ENCODE measurements around the gene DONSON.
"Not testable (repeated sequence)": the region's sequence is repeated elsewhere in the genome, so short reads cannot be mapped to it uniquely, and the experiment has no call there.

Gene DONSON

GRCh38 chr21:33588485-33589335 lies at the start of gene DONSON:
Gene DONSON (minus strand): TSS chr21:33588684. CDS start chr21:33588641, 43 bp downstream.
- in situ Hi-C loops (cut with MboI; ENCODE audit: low sequenced_read_pairs) = no loop called here

DNA sequence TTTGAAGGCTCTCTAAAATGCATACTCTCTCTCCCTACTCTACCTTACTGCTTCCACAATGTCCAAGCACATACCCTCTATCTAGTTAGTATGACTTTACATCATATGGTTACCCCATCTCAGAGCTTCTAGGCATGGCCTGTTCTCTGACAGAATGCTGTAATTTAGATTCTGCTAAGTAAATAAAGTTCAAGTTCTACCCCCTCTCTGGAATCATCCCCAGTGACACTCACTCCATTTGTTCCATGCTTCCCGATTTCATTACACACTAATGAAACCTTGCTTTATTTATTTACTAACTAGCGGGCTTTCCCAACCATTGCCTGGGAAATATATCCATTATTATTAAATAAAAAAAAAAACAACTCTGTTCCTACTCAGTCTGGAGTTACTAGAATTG lies 45.8 kb upstream of the DONSON start:
- in situ Hi-C loops (cut with MboI; ENCODE audit: low sequenced_read_pairs) = no loop called here

DNA sequence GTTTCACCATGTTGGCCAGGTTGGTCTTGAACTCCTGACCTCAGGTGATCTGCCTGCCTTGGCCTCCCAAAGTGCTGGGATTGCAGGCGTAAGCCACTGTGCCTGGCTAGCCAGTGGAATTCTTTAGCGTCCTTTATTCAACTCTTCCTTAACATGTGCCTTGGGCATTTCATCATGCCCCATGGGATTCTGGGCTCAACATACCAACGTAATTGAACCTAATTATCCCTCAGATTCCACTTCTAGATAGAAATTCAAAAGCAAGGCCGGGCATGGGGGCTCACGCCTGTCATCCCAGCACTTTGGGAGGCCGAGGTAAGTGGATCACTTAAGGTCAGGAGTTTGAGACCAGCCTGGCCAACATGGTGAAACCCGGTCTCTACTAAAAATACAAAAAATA lies 37.7 kb upstream of the DONSON start:
- in situ Hi-C loops (cut with MboI; ENCODE audit: low sequenced_read_pairs) = not testable (repeated sequence)

GRCh38 chr21:33622253-33622652 lies 33.8 kb upstream of the DONSON start:
- in situ Hi-C loops (cut with MboI; ENCODE audit: low sequenced_read_pairs) = no loop called here

DNA sequence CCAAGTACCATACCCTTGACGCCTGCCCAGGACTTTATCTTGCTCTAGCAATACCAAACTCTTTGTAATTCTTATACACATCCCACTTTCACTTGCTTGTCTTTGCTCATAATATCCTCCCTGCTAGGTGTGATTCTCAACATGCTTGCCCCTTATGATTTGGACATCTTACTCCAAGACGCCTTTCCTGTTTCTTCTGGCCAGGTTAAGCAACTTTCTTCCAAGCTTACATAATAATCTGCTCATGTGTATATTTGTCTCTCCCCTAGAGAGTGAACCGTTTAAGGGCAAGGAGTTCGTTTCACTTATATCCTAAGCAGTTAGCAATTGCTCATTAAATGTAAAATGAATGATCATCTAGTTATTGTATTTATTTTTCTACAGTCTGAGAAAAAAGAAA lies 31.2 kb upstream of the DONSON start:
- in situ Hi-C loops (cut with MboI; ENCODE audit: low sequenced_read_pairs) = no loop called here

DNA sequence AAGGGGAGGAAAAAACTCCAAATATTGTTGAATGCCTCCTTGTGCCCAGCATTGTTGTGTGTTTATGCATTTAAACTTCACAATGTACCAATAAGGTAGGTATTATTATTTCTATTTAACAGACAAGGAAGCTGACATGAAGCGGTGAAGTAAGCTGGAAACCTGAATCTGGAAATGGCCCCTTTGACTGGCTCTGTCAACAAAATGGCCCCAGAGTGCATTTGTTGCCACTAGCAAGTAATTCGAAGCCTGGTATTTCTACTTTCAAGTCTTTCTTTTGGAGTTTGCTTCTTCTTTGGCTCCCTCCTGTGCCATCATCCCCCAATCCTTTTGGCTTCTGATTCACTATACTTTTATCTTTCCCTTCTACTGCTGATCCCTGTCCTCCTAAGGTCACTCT lies 29.9 kb upstream of the DONSON start:
- in situ Hi-C loops (cut with MboI; ENCODE audit: low sequenced_read_pairs) = no loop called here

DNA sequence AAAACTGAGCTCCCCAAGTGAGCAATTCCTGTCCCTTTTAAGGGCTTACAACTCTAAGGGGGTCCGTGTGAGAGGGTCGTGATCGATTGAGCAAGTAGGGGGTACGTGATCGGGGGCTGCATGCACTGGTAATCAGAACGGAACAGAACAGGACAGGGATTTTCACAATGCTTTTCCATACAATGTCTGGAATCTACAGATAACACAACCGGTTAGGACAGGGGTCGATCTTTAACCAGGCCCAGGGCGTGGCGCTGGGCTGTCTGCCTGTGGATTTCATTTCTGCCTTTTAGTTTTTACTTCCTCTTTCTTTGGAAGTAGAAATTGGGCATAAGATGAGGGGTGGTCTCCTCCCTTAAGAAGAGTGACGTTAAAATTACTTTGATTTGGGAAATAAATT lies 29.1 kb upstream of the DONSON start:
- in situ Hi-C loops (cut with MboI; ENCODE audit: low sequenced_read_pairs) = not testable (repeated sequence)

DNA sequence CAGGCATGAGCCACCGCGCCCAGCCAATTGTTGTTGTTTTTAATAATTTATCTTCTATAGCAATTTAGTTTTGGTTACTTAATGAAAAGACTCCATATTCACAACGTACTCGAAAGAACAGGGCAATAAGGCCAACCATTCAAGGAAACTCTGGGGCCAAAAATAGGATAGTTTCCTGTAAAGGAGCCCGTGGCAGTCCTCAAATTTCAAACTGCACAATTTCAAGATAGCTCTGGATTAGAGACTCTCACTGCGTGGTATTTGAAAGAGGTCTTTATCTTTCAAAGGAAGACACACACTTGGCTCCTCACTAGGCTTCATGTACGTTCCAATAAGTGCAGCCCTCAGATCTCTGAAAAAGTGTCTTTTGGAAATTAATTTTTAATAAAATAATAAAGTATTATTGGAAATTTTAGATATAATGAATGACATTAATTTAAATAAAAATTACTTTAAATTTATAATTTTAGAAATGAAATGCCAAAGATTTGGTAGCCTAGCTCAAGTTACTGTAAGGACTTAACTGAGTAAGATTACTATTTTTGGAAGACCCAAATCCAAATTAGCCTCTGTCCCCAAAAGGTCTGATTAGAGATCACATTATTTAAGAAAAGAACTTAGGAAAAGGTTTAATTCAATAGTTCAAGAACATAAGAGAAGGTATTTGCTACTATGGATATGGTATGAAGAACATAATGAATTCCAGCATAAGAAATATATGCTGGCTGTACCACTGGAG lies 22.7 kb upstream of the DONSON start:
- in situ Hi-C loops (cut with MboI; ENCODE audit: low sequenced_read_pairs) = no loop called here

DNA sequence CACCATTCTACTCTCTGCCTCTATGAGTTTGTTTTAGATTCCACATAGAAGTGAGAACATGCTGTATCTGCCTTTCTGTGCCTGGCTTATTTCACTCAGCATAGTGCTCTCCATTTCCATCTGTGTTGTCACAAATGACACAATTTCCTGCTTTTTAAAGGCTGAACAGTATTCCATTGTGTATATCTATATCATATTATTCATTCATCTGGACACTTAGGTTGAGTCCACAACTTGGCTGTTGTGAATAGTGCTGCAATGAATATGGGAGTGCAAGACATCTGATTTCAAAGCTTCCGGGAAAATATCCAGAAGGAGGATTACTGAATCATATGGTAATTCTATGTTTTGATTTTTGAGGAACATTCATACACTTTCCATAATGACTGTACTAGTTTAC lies 20.1 kb upstream of the DONSON start:
- in situ Hi-C loops (cut with MboI; ENCODE audit: low sequenced_read_pairs) = no loop called here

GRCh38 chr21:33598051-33598450 lies 9.6 kb upstream of the DONSON start:
- in situ Hi-C loops (cut with MboI; ENCODE audit: low sequenced_read_pairs) = no loop called here

GRCh38 chr21:33587792-33588484 lies 546 bp downstream of the DONSON start:
- in situ Hi-C loops (cut with MboI; ENCODE audit: low sequenced_read_pairs) = no loop called here

DNA sequence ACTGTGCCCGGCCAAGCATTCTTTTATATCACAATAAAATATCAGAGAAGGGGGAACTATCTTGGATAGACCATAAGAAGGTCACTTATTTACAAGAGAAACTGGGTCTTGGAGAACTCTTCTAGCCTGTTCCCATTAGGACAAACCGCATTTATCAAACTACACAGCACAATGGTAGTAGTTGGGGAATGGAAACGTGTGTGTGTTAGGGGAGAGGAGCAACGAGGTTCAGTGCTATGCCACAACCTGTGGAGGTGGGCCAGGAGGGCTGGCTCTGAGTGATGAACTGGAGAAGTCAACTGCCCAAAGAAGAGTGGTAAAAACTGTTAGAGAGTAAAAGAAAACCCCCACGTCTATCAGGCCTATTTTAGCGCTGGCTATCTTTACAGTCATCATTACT lies 1.6 kb downstream of the DONSON start:
- in situ Hi-C loops (cut with MboI; ENCODE audit: low sequenced_read_pairs) = no loop called here

GRCh38 chr21:33584455-33584854 lies 4.0 kb downstream of the DONSON start:
- in situ Hi-C loops (cut with MboI; ENCODE audit: low sequenced_read_pairs) = no loop called here

GRCh38 chr21:33578959-33579542 lies 9.4 kb downstream of the DONSON start:
- in situ Hi-C loops (cut with MboI; ENCODE audit: low sequenced_read_pairs) = no loop called here

DNA sequence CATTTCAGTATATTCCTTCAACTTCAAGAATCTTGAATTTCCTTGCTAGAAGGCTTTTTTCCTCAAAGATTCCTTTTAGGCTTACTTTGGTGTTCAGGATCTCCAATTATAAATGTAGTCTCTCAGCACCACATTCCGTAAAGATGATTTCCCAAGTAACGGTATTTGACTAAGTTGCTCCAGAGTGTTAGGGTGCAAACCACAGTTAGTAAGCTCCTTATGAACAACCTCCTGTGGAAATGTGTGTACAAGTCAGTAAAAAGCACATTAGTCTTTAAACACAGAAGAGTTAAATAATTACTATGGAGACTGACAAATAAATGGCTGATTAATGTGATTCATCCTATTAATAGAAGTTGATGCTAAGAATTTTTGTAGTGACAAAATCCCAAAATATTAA lies 10.3 kb downstream of the DONSON start:
- in situ Hi-C loops (cut with MboI; ENCODE audit: low sequenced_read_pairs) = no loop called here

DNA sequence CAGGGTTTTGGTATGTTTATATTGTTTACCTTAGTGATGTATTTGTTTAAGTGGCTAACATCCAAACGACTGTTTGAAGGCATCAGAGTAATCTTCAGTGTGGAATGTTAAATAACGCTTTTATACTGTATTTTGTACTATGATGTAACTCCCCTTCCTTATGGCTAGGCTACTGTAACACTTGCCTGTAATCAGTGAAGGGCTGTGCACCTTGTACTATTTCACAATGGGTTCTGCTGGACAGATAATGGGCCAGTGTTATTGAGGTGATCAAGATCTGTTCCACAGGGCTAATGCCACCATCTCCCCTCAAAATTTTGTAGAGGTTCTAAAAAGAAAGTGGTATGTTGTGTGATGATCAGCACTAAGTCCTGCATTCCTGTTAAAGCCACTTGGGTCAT lies 11.7 kb downstream of the DONSON start:
- in situ Hi-C loops (cut with MboI; ENCODE audit: low sequenced_read_pairs) = not testable (repeated sequence)

DNA sequence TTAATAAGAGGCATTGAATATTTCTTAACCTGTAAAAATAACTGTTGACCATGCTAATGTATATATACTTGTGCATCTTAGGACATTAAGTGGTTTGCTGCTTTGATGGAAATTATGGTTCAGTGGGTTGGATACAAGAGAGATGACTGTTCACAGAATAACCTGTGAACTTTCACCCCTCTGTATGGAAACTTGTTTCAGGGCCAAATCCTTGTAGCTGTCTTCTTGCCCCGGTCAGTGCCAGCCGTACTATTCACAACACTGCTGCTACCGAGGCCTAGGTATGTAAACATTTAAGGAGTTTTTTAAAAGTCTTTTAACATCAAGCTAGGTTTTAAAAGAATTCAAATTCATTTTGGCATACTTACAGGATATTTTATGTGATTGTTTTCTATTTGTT lies 16.1 kb downstream of the DONSON start:
- in situ Hi-C loops (cut with MboI; ENCODE audit: low sequenced_read_pairs) = no loop called here

- in situ Hi-C loops (cut with MboI; ENCODE audit: low sequenced_read_pairs) = no loop called here
Observed at GRCh38 chr21:33569991-33570390, 18.5 kb downstream of the DONSON start.

- in situ Hi-C loops (cut with MboI; ENCODE audit: low sequenced_read_pairs) = no loop called here
Observed at GRCh38 chr21:33568448-33568847, 20.0 kb downstream of the DONSON start.

DNA sequence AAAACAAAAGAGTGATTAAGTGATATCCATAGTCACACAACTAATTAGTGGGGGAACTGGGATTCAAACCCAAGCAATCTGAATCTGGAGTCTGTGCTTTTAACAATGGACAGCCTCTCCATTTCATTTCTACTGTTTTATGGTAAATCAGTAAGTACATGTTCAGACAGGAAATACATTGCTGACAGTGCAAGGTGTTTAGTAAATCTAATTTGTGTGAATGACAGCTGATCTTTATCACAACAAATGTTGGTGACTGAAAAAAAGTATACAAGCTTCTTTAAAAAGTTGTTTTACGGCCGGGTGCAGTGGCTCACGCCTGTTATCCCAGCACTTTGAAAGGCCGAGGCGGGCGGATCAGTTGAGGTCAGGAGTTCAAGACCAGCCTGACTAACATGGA lies 20.6 kb downstream of the DONSON start:
- in situ Hi-C loops (cut with MboI; ENCODE audit: low sequenced_read_pairs) = no loop called here

DNA sequence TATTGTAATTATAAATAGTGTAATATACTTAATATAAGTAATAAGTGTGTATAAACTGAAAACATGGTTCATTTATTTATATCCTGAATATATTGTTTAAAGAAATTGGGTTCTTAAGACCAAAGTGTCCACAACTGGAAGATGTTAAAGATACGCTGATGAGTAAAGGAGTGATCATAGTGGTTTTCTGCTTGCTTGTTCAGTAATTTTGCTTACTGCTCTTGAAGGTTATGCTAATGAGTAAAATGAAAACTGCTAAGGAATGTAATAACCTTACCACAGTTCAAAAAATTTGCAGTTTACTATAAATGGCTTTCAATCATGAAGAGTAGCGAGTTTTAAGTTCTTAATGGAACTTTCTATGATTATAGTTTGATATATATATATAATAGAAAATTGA lies 22.0 kb downstream of the DONSON start:
- in situ Hi-C loops (cut with MboI; ENCODE audit: low sequenced_read_pairs) = no loop called here

Data from HL-60/S4 treated with phorbol 12-myristate 13-acetate at 8.2 ng/mL for 4 days and 3 days (cell line).